Thoracic aorta (tissue), 2 donors: ENCODE measurements around the gene STAM. TPM values are rescaled to one million over a fixed set of nuclear protein-coding genes. Genes with fewer than 3 reads are reported as not detected.

Experiments used
- ATAC-seq: fragments of 150-250 bp; one replicate; pipeline ENCODE4 v1.8.0; 2017; ENCODE audit warnings: low read depth; ENCODE audit not compliant: insufficient number of reproducible peaks, low FRiP score
- DNase-seq: peaks from one replicate; pipeline ENCODE4 v3.0.0-alpha.2; 2020; ENCODE audit warnings: low spot score
- H3K27ac ChIP-seq, 2 donors: fragments of 200-600 bp; sonication (generic); 1 replicate in 1 of 2; 2 replicates in 1 of 2; pipeline ENCODE4 v1.5.1; 2016; ENCODE audit warnings: mild to moderate bottlenecking in 2 of 2, moderate library complexity in 2 of 2
- H3K27me3 ChIP-seq: fragments of 200-600 bp; sonication (generic); replicated peaks from 2 replicates; pipeline ENCODE4 v1.6.0; 2016; ENCODE audit warnings: mild to moderate bottlenecking; ENCODE audit not compliant: insufficient read depth
- H3K36me3 ChIP-seq: fragments of 200-600 bp; sonication (generic); one replicate; pipeline ENCODE4 v1.5.1; 2016
- H3K4me1 ChIP-seq, 2 donors: fragments of 200-600 bp; sonication (generic); 1 replicate in 1 of 2; 2 replicates in 1 of 2; pipeline versions ENCODE4 v1.5.1 to v1.6.0; 2016; ENCODE audit warnings: low read depth in 2 of 2, mild to moderate bottlenecking in 1 of 2; ENCODE audit not compliant: control insufficient read depth in 1 of 2
- H3K4me3 ChIP-seq: fragments of 200-600 bp; sonication (generic); 2 replicates; pipeline ENCODE4 v1.5.1; 2016; ENCODE audit warnings: mild to moderate bottlenecking
- H3K9me3 ChIP-seq: fragments of 200-600 bp; sonication (generic); 2 replicates; pipeline ENCODE4 v1.5.1; 2016
- CTCF ChIP-seq: fragments of 200-600 bp; sonication (generic); IDR thresholded peaks from one replicate; pipeline ENCODE4 v1.5.1; 2019; ENCODE audit warnings: antibody characterized with exemption
- total RNA-seq, 2 donors: library from RNA; depleted of rRNA; stranded (reverse); fragments of >200 nt; gene quantifications; one replicate each; pipeline versions ENCODE4 v1.1.0 to v1.2.3, GENCODE V29; 2016

The STAM gene
- total RNA-seq, 2 donors from 2014 or later, result 26.1 to 28.4 TPM

GRCh38 chr10:17747883-17748550 lies 104.1 kb downstream of the STAM start:
- DNase-seq, result no peak
- H3K36me3 ChIP-seq, result no peaks in the 10 kb centered on the region
- H3K27ac ChIP-seq, result no peak overlapping the region
- ATAC-seq, result no peak
- no peak for TF ChIP-seq CTCF
- H3K27me3 ChIP-seq, result no peaks in the 10 kb centered on the region
- H3K4me1 ChIP-seq, result peaks cover 0 to 3% of the 10 kb centered on the region in 2 donors
- no peaks in the 10 kb centered on the region for H3K9me3 ChIP-seq
- H3K4me3 ChIP-seq, result no peak overlapping the region

- H3K4me1 ChIP-seq, result no peaks in the 10 kb centered on the region
- H3K27ac ChIP-seq, result no peak overlapping the region
- no peaks in the 10 kb centered on the region for H3K9me3 ChIP-seq
- no peak for TF ChIP-seq CTCF
- no peak for DNase-seq
- ATAC-seq, result no peak
- no peaks in the 10 kb centered on the region for H3K36me3 ChIP-seq
- no peak overlapping the region for H3K4me3 ChIP-seq
- H3K27me3 ChIP-seq, result no peaks in the 10 kb centered on the region
These were observed 105.9 kb downstream of the STAM start for GRCh38 chr10:17749890-17750289.

GRCh38 chr10:17751781-17752445 lies 108.0 kb downstream of the STAM start, which contains the start of gene TMEM236:
TSS of gene TMEM236 (plus strand) at chr10:17752201. CDS start at chr10:17752296, 95 bp downstream.
- no peak for TF ChIP-seq CTCF
- ATAC-seq (no peak), DNase-seq (no peak)
- no peak within 1 kb of the TSS for H3K4me3 ChIP-seq
- H3K27me3 ChIP-seq, result no peaks in the 10 kb centered on the region
- no peaks in the 10 kb centered on the region for H3K9me3 ChIP-seq
- no peaks in the 10 kb centered on the region for H3K4me1 ChIP-seq
- no peaks in the 10 kb centered on the region for H3K36me3 ChIP-seq
- no peak within 1 kb of the TSS for H3K27ac ChIP-seq

- Histone ChIP-seq H3K27ac (no peak overlapping the region), H3K9me3 (no peaks in the 10 kb centered on the region), H3K4me1 (no peaks in the 10 kb centered on the region), H3K36me3 (no peaks in the 10 kb centered on the region), H3K27me3 (no peaks in the 10 kb centered on the region), H3K4me3 (no peak overlapping the region)
- no peak for ATAC-seq
- no peak for DNase-seq
- no peak for TF ChIP-seq CTCF
These were observed 112.7 kb downstream of the STAM start for GRCh38 chr10:17756557-17757217.

GRCh38 chr10:17758200-17758599 lies 114.2 kb downstream of the STAM start:
- Histone ChIP-seq H3K36me3 (no peaks in the 10 kb centered on the region), H3K27me3 (no peaks in the 10 kb centered on the region), H3K4me3 (no peak overlapping the region), H3K9me3 (no peaks in the 10 kb centered on the region), H3K4me1 (no peaks in the 10 kb centered on the region), H3K27ac (no peak overlapping the region)
- ATAC-seq (no peak), DNase-seq (no peak)
- no peak for TF ChIP-seq CTCF
